IMR-90 (cell line): ENCODE measurements around the gene COA5.

ENCODE experiments used
- BHLHE40 ChIP-seq: fragments of 150-350 bp; IDR thresholded peaks from 2 replicates; pipeline ENCODE4 v1.6.1; 2016; ENCODE audit warnings: mild to moderate bottlenecking, low read depth, low read length
- CEBPB ChIP-seq: IDR thresholded peaks from 2 replicates; pipeline ENCODE4 v1.6.1; 2012; ENCODE audit warnings: low read depth, low read length, improper control_type of control experiment
- FOS ChIP-seq: fragments of 150-350 bp; IDR thresholded peaks from 2 replicates; pipeline ENCODE4 v1.6.1; 2016; ENCODE audit warnings: low read depth, low read length
- MAFK ChIP-seq: IDR thresholded peaks from 2 replicates; pipeline ENCODE4 v1.6.1; 2012; ENCODE audit warnings: low read depth, low read length, improper control_type of control experiment
- MAZ ChIP-seq: IDR thresholded peaks from 2 replicates; pipeline ENCODE4 v1.6.1; 2012; ENCODE audit warnings: low read depth, mild to moderate bottlenecking, low read length, improper control_type of control experiment, moderate library complexity, borderline replicate concordance
- MXI1 ChIP-seq: IDR thresholded peaks from 2 replicates; pipeline ENCODE4 v1.6.1; 2012; ENCODE audit warnings: low read depth, mild to moderate bottlenecking, low read length, moderate library complexity, borderline replicate concordance
- POLR2A ChIP-seq: IDR thresholded peaks from 2 replicates; pipeline ENCODE4 v1.6.1; 2012; ENCODE audit warnings: mild to moderate bottlenecking, low read depth, low read length
- RAD21 ChIP-seq: IDR thresholded peaks from 2 replicates; pipeline ENCODE4 v1.6.1; 2012; ENCODE audit warnings: low read length, improper control_type of control experiment
- RCOR1 ChIP-seq: IDR thresholded peaks from 2 replicates; pipeline ENCODE4 v1.6.1; 2012; ENCODE audit warnings: mild to moderate bottlenecking, low read length, improper control_type of control experiment; ENCODE audit not compliant: insufficient replicate concordance
- RFX5 ChIP-seq: IDR thresholded peaks from 2 replicates; pipeline ENCODE4 v1.8.0; 2012; ENCODE audit warnings: low read depth, mild to moderate bottlenecking, low read length, moderate library complexity
- SMC3 ChIP-seq: fragments of 150-350 bp; IDR thresholded peaks from 2 replicates; pipeline ENCODE4 v1.6.1; 2016; ENCODE audit warnings: low read depth, mild to moderate bottlenecking, antibody characterized with exemption, low read length, moderate library complexity
- TF ChIP-seq, protein P1 (sequence below): conservative IDR thresholded peaks from 2 replicates; pipeline ENCODE4 v1.5.1; 2012; ENCODE audit warnings: mild to moderate bottlenecking, low read depth, low read length, improper control_type of control experiment
- TF ChIP-seq, protein P2 (sequence below): fragments of 150-350 bp; IDR thresholded peaks from 2 replicates; pipeline ENCODE4 v1.6.1; 2017; ENCODE audit warnings: mild to moderate bottlenecking, antibody characterized with exemption, low read length, low read depth
- TF ChIP-seq, protein P3 (sequence below): fragments of 150-350 bp; IDR thresholded peaks from 2 replicates; pipeline ENCODE4 v1.6.1; 2016; ENCODE audit warnings: low read depth, mild to moderate bottlenecking, low read length, moderate library complexity, borderline replicate concordance

DNA sequence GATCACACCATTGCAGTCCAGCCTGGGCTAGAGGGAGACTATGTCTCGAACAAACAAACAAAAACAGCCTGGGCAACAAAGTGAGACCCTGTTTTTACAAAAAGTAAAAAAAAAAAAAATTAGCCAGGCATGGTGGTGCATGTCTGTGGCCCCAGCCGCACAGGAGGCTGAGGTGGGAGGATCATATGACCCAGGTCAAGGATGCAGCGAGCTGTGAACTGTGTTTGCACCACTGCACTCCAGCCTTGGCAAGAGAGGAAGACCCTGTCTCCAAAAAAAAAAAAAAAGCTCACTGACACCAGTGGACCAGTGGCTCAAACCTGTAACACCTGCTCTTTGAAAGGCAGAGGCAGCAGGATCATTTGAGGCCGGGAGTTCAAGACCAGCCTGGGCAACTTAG is 40.1 kb upstream of the COA5 start:
- no peak for TF ChIP-seq BHLHE40
- TF ChIP-seq, protein P1, sequence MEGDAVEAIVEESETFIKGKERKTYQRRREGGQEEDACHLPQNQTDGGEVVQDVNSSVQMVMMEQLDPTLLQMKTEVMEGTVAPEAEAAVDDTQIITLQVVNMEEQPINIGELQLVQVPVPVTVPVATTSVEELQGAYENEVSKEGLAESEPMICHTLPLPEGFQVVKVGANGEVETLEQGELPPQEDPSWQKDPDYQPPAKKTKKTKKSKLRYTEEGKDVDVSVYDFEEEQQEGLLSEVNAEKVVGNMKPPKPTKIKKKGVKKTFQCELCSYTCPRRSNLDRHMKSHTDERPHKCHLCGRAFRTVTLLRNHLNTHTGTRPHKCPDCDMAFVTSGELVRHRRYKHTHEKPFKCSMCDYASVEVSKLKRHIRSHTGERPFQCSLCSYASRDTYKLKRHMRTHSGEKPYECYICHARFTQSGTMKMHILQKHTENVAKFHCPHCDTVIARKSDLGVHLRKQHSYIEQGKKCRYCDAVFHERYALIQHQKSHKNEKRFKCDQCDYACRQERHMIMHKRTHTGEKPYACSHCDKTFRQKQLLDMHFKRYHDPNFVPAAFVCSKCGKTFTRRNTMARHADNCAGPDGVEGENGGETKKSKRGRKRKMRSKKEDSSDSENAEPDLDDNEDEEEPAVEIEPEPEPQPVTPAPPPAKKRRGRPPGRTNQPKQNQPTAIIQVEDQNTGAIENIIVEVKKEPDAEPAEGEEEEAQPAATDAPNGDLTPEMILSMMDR, result no peak
- no peak for TF ChIP-seq POLR2A
- TF ChIP-seq RAD21, result no peak
- no peak for TF ChIP-seq MXI1
- TF ChIP-seq, protein P2, sequence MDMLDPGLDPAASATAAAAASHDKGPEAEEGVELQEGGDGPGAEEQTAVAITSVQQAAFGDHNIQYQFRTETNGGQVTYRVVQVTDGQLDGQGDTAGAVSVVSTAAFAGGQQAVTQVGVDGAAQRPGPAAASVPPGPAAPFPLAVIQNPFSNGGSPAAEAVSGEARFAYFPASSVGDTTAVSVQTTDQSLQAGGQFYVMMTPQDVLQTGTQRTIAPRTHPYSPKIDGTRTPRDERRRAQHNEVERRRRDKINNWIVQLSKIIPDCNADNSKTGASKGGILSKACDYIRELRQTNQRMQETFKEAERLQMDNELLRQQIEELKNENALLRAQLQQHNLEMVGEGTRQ, result no peak
- TF ChIP-seq CEBPB, result no peak
- TF ChIP-seq FOS, result no peak
- TF ChIP-seq RFX5, result no peak
- TF ChIP-seq, protein P3, sequence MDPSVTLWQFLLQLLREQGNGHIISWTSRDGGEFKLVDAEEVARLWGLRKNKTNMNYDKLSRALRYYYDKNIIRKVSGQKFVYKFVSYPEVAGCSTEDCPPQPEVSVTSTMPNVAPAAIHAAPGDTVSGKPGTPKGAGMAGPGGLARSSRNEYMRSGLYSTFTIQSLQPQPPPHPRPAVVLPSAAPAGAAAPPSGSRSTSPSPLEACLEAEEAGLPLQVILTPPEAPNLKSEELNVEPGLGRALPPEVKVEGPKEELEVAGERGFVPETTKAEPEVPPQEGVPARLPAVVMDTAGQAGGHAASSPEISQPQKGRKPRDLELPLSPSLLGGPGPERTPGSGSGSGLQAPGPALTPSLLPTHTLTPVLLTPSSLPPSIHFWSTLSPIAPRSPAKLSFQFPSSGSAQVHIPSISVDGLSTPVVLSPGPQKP, result no peak
- no peak for TF ChIP-seq RCOR1
- no peak for TF ChIP-seq SMC3
- TF ChIP-seq MAFK, result no peak
- no peak for TF ChIP-seq MAZ
